ENCODE measurements around the gene ZNF480.
"Not testable (repeated sequence)": the region's sequence is repeated elsewhere in the genome, so short reads cannot be mapped to it uniquely, and the experiment has no call there.

Gene ZNF480

DNA sequence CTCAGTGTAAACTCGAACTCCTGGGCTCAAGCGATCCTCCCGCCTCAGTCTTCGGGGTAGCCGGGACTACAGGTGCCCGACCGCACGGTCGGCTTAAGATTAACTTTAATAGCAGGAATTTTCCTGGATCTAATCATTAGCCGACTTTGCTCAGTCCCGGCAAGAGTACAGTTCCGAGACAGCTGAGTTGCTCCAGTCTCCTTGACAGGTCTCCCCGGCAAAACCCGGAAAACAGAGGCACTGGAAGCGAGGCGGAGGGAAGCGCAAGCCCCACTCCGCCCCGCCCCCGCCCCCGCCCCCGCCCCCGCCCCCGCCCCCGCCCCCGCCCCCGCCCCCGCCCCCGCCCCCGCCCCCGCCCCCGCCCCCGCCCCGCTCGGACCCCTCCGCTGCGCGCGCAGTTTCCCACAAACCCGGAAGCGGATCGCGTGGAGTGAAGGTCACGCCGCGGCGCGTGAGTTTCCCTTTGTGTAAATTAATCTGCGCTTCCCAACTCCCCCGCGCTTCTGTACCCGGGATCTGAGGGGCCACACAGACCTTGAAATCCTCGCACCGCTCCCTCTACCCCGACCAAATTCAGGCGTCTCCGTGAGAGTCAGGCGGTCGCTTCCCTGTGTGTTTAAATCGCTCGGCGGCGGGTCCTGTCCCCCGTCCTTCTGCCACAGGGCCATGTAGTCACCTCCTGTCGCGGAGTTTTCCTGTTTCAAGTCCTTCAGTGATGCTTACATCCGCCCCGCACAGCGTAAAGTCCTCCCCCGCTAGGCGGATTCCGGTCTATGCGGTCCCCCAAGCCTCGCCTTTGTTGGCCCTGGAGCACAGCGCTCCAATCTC, at the start of gene ZNF480:
Gene ZNF480 (plus strand): TSS at position 397 of the 828 bp plus-strand sequence. CDS start 3,244 bp downstream, outside the sequence.
- DNase-seq: peak; percentile 85

DNA sequence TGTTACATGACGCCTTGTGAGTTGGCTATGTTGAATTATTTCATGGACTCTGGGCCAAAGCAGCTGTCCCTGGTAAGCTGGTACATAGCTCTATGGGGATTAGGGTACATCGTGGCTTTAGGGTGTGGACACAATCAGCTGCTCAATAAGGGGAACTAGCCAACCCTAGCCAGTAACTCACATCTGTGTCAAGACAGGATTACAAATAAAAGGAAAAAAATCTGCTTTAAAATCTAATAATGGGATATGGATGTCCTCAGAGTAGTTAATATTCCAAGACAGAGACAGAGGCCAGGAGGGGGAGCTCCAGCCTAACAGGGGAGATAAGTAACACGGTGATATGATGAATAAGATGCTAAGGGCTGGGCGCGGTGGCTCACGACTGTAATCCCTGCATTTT, 48.7 kb upstream of the ZNF480 start:
- peak; percentile 75 for DNase-seq

- DNase-seq: no peak
Measured at GRCh38 chr19:52258426-52258825, 38.5 kb upstream of the ZNF480 start.

GRCh38 chr19:52265556-52265955, 31.4 kb upstream of the ZNF480 start:
- DNase-seq: not testable (repeated sequence)

DNA sequence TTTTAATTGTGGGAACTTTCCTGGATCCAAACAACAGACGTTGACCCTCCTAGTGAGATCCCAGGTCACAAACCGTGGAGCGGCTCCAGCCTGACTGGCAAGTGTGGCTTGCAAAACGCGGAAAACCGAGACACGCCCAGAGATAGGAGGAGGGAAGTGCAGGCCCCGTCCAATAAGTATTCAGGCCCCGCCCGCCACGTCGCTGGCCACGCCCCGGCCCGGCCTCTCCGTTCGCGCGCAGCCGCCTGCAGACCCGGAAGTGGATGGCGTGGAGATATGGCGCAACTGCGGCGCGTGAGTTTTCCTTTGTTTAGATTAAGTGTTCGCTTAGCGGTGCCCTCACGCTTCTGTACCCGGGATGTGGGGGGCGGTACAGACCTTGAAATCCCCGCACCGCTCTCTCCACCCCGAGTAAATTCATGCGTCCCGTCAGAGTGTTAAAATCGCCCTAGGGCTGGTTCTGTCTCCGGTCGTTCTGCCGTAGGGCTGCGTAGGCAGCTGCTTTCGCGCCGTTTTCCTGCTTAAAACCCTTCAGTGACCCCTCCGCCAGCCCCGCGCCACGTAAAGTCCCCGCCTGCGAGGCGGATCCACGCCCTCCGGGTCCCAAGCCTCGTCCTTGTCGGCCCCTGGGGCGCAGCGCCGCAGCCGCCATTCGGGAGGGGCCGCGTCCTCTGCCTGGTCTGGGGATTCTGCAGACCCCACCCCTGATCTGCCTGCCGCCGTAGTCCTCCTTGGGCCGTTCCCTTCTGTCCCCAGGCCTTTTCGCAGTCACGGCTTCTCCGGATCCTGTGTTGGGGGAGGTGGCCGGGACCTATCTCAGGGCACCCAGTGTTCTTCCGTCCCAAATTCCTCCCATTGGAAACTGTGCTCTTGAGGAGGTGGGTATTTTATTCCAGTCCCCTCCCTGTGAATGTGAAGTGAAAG, 27.4 kb upstream of the ZNF480 start, which contains the start of gene ZNF766:
Gene ZNF766 (plus strand): TSS at position 250 of the 924 bp plus-strand sequence. CDS start 27 bp downstream, at position 277.
- DNase-seq: peak; percentile 98

- peak; percentile 24 for DNase-seq
Measured at GRCh38 chr19:52270266-52270885, 26.6 kb upstream of the ZNF480 start.

- no peak for DNase-seq
Measured at GRCh38 chr19:52273301-52273700, 23.7 kb upstream of the ZNF480 start.

GRCh38 chr19:52274191-52274590, 22.8 kb upstream of the ZNF480 start:
- no peak for DNase-seq

- DNase-seq: no peak
Measured at GRCh38 chr19:52275988-52276387, 21.0 kb upstream of the ZNF480 start.

DNA sequence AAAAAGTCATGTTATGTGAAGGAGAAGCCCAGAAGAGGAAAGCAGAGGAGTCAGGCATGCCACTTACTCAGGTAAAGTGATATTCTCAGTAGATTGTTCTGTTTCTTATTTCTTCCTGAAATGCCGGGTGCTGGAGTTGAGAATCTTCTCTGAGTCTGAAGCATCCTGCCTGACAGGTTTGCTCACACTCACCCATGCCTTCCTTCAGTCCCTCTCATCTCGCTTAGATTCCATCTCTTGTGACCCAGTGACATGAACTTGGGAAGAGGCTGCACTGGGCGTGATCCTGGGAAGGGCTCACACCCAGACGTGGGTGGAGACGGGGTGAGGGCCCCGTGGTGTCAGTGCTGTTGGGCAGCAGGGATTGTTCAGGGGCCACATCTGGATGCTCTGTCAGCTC, 19.5 kb upstream of the ZNF480 start:
- DNase-seq: no peak

DNA sequence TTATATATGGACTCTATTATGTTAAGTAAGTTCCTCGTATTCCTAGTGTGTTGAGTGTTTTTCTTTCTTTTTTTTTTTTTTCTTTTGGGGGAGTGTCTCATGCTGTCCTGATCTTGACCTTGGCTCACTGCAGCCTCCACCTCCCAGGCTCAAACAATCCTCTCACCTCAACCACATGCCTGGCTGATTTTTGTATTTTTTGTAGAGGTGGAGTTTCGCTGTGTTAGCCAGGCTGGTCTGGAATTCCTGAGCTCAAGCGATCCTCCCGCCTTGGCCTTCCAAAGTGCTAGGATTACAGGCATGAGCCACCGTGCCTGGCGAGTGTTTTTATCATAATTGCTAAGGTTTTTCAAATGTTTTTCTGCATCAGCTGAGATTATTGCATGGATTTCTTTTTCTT, 10.7 kb upstream of the ZNF480 start:
- no peak for DNase-seq

DNA sequence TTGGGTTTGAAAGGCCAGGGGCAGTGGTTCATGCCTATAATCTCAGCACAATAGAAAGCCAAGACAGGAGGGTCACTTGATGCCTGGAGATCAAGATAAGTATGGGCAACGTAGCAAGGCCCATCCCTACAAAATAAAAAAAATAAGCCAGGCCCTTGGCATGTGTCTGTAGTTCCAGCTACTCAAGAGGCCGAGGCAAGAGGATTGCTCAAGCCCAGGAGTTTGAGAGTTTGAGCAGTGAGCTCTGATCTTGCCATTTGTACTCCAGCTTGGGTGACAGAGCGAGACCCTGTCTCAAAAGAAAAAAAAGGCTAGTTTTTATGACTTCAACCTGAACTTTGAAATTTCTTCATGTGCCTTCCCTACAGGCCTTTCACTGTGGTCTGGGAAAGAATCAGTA, 5.2 kb upstream of the ZNF480 start:
- no peak for DNase-seq

GRCh38 chr19:52292946-52293345, 4.0 kb upstream of the ZNF480 start:
- not testable (repeated sequence) for DNase-seq

DNA sequence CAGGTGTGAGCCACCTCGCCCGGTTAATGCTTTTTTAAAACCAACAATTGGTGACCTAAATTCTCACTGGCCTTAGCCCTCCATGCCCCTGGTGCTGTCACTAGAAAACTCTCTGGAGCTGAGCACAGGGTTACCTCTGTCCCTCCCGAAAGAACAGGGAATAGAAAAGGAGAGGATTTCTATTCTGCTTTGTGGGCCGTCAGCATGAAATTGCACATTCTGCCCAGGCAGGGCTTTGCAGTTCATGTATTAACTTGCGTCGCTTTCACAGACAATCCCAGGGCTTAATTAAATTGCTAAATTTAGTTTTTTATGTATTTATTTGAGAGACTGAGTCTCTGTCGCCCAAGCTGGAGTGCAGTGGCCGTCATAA, 583 bp upstream of the ZNF480 start:
- DNase-seq: no peak

- DNase-seq: peak; percentile 41
Measured at GRCh38 chr19:52297601-52298364, 814 bp downstream of the ZNF480 start.

- no peak for DNase-seq
Measured at GRCh38 chr19:52307275-52307674, 10.3 kb downstream of the ZNF480 start.

- no peak for DNase-seq
Measured at GRCh38 chr19:52322429-52322828, 25.5 kb downstream of the ZNF480 start.

DNA sequence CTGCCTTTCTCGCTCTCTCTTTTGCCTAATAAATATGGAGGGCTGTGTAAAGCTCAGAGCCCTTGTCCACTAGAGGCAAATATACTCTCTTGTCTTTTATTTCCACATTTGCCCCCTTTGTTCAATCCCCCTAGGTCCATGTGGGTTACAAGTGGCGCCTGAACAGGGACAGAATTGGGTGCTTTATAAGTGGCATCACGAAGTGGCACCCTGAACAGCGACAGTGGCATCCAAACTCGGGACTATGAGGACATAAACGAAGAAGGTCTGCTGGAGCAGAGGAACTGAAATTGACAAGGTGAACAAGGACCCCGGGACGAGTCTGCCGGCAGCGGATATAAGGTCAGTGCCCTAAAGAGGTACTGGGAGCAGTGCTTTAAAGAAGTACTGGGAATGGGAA, 34.8 kb downstream of the ZNF480 start:
- DNase-seq: no peak

DNA sequence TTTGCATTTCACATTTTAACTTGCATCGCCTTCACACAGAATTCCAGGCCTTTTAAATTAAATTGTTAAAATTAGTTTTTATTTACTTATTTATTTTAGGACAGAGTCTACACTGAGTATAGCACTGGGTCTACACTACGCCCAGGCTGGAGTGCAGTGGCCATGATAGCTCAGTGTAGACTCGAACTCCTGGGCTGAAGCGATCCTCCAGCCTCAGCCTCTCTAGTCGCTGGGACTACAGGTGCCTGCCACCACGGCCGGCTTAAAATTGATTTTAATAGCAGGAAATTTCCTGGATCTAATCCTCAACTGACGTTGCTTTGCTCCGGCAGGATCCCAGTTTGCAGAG, 38.8 kb downstream of the ZNF480 start:
- no peak for DNase-seq

DNA sequence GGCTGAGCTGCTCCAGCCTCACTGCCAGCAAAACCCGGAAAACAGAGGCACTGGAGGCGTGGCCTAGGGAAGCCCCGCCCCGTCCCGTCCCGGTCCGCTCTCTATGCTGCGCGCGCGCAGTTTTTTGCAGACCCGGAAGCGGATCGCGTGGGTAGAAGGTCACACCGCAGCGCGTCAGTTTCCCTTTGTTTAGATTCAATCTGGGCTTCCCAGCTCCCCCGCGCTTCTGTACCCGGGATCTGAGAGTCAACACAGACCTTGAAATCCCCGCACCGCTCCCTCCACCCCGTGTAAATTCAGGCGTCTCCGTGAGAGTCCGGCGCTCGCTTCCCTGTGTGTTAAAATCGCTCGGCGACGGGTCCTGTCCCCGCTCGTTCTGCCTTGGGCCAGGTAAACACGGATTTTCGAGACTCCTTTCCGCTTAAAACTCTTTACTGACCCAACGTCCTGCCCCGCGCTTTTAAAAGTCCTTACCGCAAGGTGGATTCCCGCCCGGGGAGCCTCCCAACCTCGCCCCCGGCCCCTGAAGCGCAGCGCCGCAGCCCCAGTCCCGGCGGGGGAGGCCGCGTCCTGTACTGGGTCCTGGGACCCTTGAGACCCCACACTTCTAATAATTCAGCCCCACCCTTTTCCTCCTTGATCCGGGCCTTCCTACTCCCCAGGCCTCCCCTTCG, 39.3 kb downstream of the ZNF480 start, which contains the start of gene ZNF610:
Gene ZNF610 (plus strand): TSS at position 127 of the 674 bp plus-strand sequence. CDS start 12,930 bp downstream, outside the sequence.
- peak; percentile 93 for DNase-seq

GRCh38 chr19:52336791-52337381, 39.9 kb downstream of the ZNF480 start:
- DNase-seq: peak; percentile 28
